ENCODE measurements around the gene PER1. TPM values are rescaled to one million over a fixed set of nuclear protein-coding genes. Genes with fewer than 3 reads are reported as not detected.

The PER1 gene
- total and polyA plus RNA-seq, 2 of the 13 experiments (the other 11 are each of a cell fraction or from before 2014, with no cell fraction given): 2.6 to 3.6 TPM

- TF ChIP-seq ZBED4 (CRISPR knock-in tag; IDR thresholded peaks at IDR 0.05; ENCODE audit: borderline replicate concordance) (no peak), AHR (CRISPR knock-in tag; IDR thresholded peaks at IDR 0.05) (no peak), CBX2 (IDR thresholded peaks at IDR 0.05; ENCODE audit: low read depth, low read length) (no peak), CBX2 (CRISPR knock-in tag; IDR thresholded peaks at IDR 0.05; ENCODE audit: low read depth) (no peak), MED1 (CRISPR knock-in tag; IDR thresholded peaks at IDR 0.05) (no peak), ZNF879 (CRISPR knock-in tag; IDR thresholded peaks at IDR 0.05) (no peak), ZNF678 (CRISPR knock-in tag; IDR thresholded peaks at IDR 0.05) (no peak), STAT5B (CRISPR knock-in tag; IDR thresholded peaks at IDR 0.05) (no peak), CENPT (CRISPR knock-in tag; IDR thresholded peaks at IDR 0.05; ENCODE audit: low read depth) (no peak), ZNF737 (CRISPR knock-in tag; IDR thresholded peaks at IDR 0.05; ENCODE audit: borderline replicate concordance) (no peak)
Observed at GRCh38 chr17:8140065-8141029, 11.9 kb downstream of the PER1 start (continued).

Data from HepG2 (cell line).